DND-41 (cell line): ENCODE measurements around the gene ELL.

Source experiments
- CTCF ChIP-seq: IDR thresholded peaks from 2 replicates; pipeline ENCODE4 v1.5.1; 2012; ENCODE audit warnings: borderline replicate concordance, low read length, moderate library complexity, mild to moderate bottlenecking; ENCODE audit not compliant: poor library complexity, severe bottlenecking; ENCODE audit errors: extremely low read depth
- EZH2 ChIP-seq: IDR thresholded peaks from 3 replicates; pipeline ENCODE4 v1.6.1; 2012; ENCODE audit warnings: borderline replicate concordance, low read depth, mild to moderate bottlenecking, moderate library complexity, low read length, inconsistent platforms; ENCODE audit not compliant: severe bottlenecking

- TF ChIP-seq CTCF = no peak
- no peak for TF ChIP-seq EZH2
Observed at GRCh38 chr19:18568367-18568766, 46.5 kb upstream of the ELL start.
